Suprapubic skin (tissue), 4 donors: ENCODE results near the gene VWF. TPM values are rescaled to one million over a fixed set of nuclear protein-coding genes. Genes with fewer than 3 reads are reported as not detected.

Experiments used
- DNase-seq, 2 donors: peaks; one replicate each; pipeline ENCODE4 v3.0.0-alpha.2; 2019; ENCODE audit warnings: low spot score in 2 of 2
- H3K27ac ChIP-seq: fragments of 200-600 bp; sonication (generic); one replicate; pipeline ENCODE4 v1.5.1; 2019
- H3K27me3 ChIP-seq: fragments of 200-600 bp; sonication (generic); one replicate; pipeline ENCODE4 v1.5.1; 2019
- H3K36me3 ChIP-seq: fragments of 200-600 bp; sonication (generic); one replicate; pipeline ENCODE4 v1.5.1; 2019
- H3K4me1 ChIP-seq: fragments of 200-600 bp; sonication (generic); one replicate; pipeline ENCODE4 v1.5.1; 2019
- H3K4me3 ChIP-seq: fragments of 200-600 bp; sonication (generic); one replicate; pipeline ENCODE4 v1.5.1; 2019; ENCODE audit warnings: mild to moderate bottlenecking
- H3K9me3 ChIP-seq: fragments of 200-600 bp; sonication (generic); one replicate; pipeline ENCODE4 v1.5.1; 2019
- CTCF ChIP-seq, 2 donors: fragments of 200-600 bp in 1 of 2; fragments of 450-650 bp in 1 of 2; sonication (generic) in 1 of 2; IDR thresholded peaks; one replicate each; pipeline ENCODE4 v1.5.1; 2016 to 2019; ENCODE audit warnings: antibody characterized with exemption in 2 of 2, mild to moderate bottlenecking in 1 of 2, moderate library complexity in 1 of 2
- EP300 ChIP-seq: sonication (generic); formaldehyde crosslinking; IDR thresholded peaks from one replicate; pipeline ENCODE4 v1.6.1; 2017; ENCODE audit warnings: antibody characterized with exemption
- POLR2A ChIP-seq, 2 donors: fragments of 450-650 bp; IDR thresholded peaks; one replicate each; pipeline ENCODE4 v1.6.1; 2017; ENCODE audit warnings: antibody characterized with exemption in 2 of 2, mild to moderate bottlenecking in 2 of 2, moderate library complexity in 2 of 2
- POLR2AphosphoS5 ChIP-seq, 3 donors: sonication (generic); formaldehyde crosslinking; IDR thresholded peaks; one replicate each; pipeline ENCODE4 v1.6.1; 2017; ENCODE audit warnings: antibody characterized with exemption in 3 of 3
- WGBS: methylation state at CpG from one replicate; pipeline ENCODE4 v1.1.5; 2018; 5-methylcytosine and 5-hydroxymethylcytosine counted together
- total RNA-seq, 4 donors: library from RNA; depleted of rRNA; stranded (reverse); fragments of >200 nt; gene quantifications; one replicate each; pipeline ENCODE4 v1.1.0, GENCODE V29; 2016

VWF gene
- total RNA-seq, 4 donors from 2014 or later, result 35.5 to 91.7 (median 61.7) TPM

- no peaks in the 10 kb centered on the region for H3K4me1 ChIP-seq
- H3K27me3 ChIP-seq, result peaks cover 6% of the 10 kb centered on the region
- 83% methylated on average over 8 of the region's 17 CpGs for WGBS
- no peak for DNase-seq
- no peaks in the 10 kb centered on the region for H3K9me3 ChIP-seq
- H3K36me3 ChIP-seq, result no peaks in the 10 kb centered on the region
- H3K4me3 ChIP-seq, result no peak overlapping the region
- no peak overlapping the region for H3K27ac ChIP-seq
- no peak for TF ChIP-seq CTCF (IDR thresholded peaks at IDR 0.05)
- no peak for TF ChIP-seq POLR2AphosphoS5 (IDR thresholded peaks at IDR 0.05)
- TF ChIP-seq EP300, result no peak
- TF ChIP-seq POLR2A (IDR thresholded peaks at IDR 0.05), result no peak
These were observed 155.1 kb downstream of the VWF start for GRCh38 chr12:5969156-5969973.

GRCh38 chr12:5967645-5968415, 156.6 kb downstream of the VWF start:
- peaks cover 6% of the 10 kb centered on the region for H3K27me3 ChIP-seq
- no peak overlapping the region for H3K4me3 ChIP-seq
- no peaks in the 10 kb centered on the region for H3K36me3 ChIP-seq
- no peak for DNase-seq
- TF ChIP-seq EP300, result no peak
- TF ChIP-seq POLR2AphosphoS5 (IDR thresholded peaks at IDR 0.05), result no peak
- no peak for TF ChIP-seq POLR2A (IDR thresholded peaks at IDR 0.05)
- TF ChIP-seq CTCF (IDR thresholded peaks at IDR 0.05), result no peak
- no peaks in the 10 kb centered on the region for H3K9me3 ChIP-seq
- WGBS, result 94% methylated on average over 17 of the region's 17 CpGs
- H3K4me1 ChIP-seq, result no peaks in the 10 kb centered on the region
- no peak overlapping the region for H3K27ac ChIP-seq

GRCh38 chr12:5966486-5967095, 157.9 kb downstream of the VWF start:
- no peak overlapping the region for H3K27ac ChIP-seq
- H3K27me3 ChIP-seq, result peaks cover 6% of the 10 kb centered on the region
- H3K9me3 ChIP-seq, result no peaks in the 10 kb centered on the region
- no peaks in the 10 kb centered on the region for H3K4me1 ChIP-seq
- H3K4me3 ChIP-seq, result no peak overlapping the region
- DNase-seq, result no peak
- H3K36me3 ChIP-seq, result no peaks in the 10 kb centered on the region
- 85% methylated on average over 11 of the region's 11 CpGs for WGBS
- TF ChIP-seq EP300, result no peak

GRCh38 chr12:5965950-5966383, 158.5 kb downstream of the VWF start:
- no peaks in the 10 kb centered on the region for H3K36me3 ChIP-seq

More at GRCh38 chr12:5965950-5966383, 158.5 kb downstream of the VWF start:
- 34% methylated on average over 9 of the region's 9 CpGs for WGBS
- Histone ChIP-seq H3K4me3 (no peak overlapping the region), H3K9me3 (no peaks in the 10 kb centered on the region), H3K27me3 (peaks cover 6% of the 10 kb centered on the region), H3K27ac (no peak overlapping the region), H3K4me1 (no peaks in the 10 kb centered on the region)
- DNase-seq, result no peak
- TF ChIP-seq EP300 (no peak), CTCF (IDR thresholded peaks at IDR 0.05) (peak; percentile 39 to 84), POLR2AphosphoS5 (IDR thresholded peaks at IDR 0.05) (no peak), POLR2A (IDR thresholded peaks at IDR 0.05) (no peak)
